Stimulated activated CD4-positive, alpha-beta T cell treated with anti-CD3 and anti-CD28 coated beads, Interleukin-4, amount 100 ng/mL, for 48 hours (primary cell): ENCODE measurements around the gene C1orf50.
"Not testable (repeated sequence)": the region's sequence is repeated elsewhere in the genome, so short reads cannot be mapped to it uniquely, and the experiment has no call there.

Source experiments
- DNase-seq, 2 donors: peaks; one replicate each; pipeline ENCODE4 v3.0.0-alpha.2; 2020; ENCODE audit warnings: low read depth in 2 of 2

The C1orf50 gene

GRCh38 chr1:42797979-42798378, 30.9 kb downstream of the C1orf50 start:
- no peak for DNase-seq

GRCh38 chr1:42801832-42802473, 34.9 kb downstream of the C1orf50 start:
- no peak for DNase-seq

- no peak for DNase-seq
Observed at GRCh38 chr1:42806171-42806570, 39.1 kb downstream of the C1orf50 start.

- DNase-seq = no peak
Observed at GRCh38 chr1:42806593-42806992, 39.5 kb downstream of the C1orf50 start.

GRCh38 chr1:42807056-42807668, 40.1 kb downstream of the C1orf50 start:
- DNase-seq = no peak

GRCh38 chr1:42814815-42815214, 47.8 kb downstream of the C1orf50 start:
- not testable (repeated sequence) for DNase-seq

- DNase-seq = no peak
Observed at GRCh38 chr1:42815941-42816584, 49.0 kb downstream of the C1orf50 start.

GRCh38 chr1:42816585-42817439, 49.8 kb downstream of the C1orf50 start, which contains the start of the genes ERMAP and SVBP:
TSS of gene ERMAP (plus strand) at chr1:42817122. CDS start at chr1:42830449, 13,327 bp downstream.
TSS of gene SVBP (minus strand) at chr1:42817397. CDS start at chr1:42816544, 853 bp downstream.
- peak; percentile 91 to 96 for DNase-seq

GRCh38 chr1:42817440-42817767, 50.4 kb downstream of the C1orf50 start:
- DNase-seq = no peak

GRCh38 chr1:42817976-42818375, 50.9 kb downstream of the C1orf50 start:
- DNase-seq = no peak

- no peak for DNase-seq
Observed at GRCh38 chr1:42820813-42821212, 53.8 kb downstream of the C1orf50 start.

- DNase-seq = no peak
Observed at GRCh38 chr1:42821690-42822089, 54.6 kb downstream of the C1orf50 start.

GRCh38 chr1:42822800-42823392, 55.8 kb downstream of the C1orf50 start:
- no peak for DNase-seq

GRCh38 chr1:42824481-42825035, 57.5 kb downstream of the C1orf50 start:
- DNase-seq = no peak

GRCh38 chr1:42825036-42825851, 58.2 kb downstream of the C1orf50 start:
- no peak for DNase-seq
